K562 (cell line): ENCODE measurements around the gene DELE1. TPM values are rescaled to one million over a fixed set of nuclear protein-coding genes. Genes with fewer than 3 reads are reported as not detected.

Source experiments
- CXXC5 ChIP-seq: fragments of 250-450 bp; sonication (Bioruptor Pico); IDR thresholded peaks from 2 replicates; pipeline ENCODE4 v1.8.0; 2022; ENCODE audit warnings: inconsistent platforms, mild to moderate bottlenecking, moderate library complexity
- ETV5 ChIP-seq: sonication (generic); formaldehyde crosslinking; IDR thresholded peaks from 2 replicates; pipeline ENCODE4 v1.4.0; 2020; ENCODE audit warnings: low read depth, mild to moderate bottlenecking, missing genetic modification reagents
- HMG20A ChIP-seq: fragments of 450-650 bp; formaldehyde crosslinking; conservative IDR thresholded peaks from 2 replicates; pipeline ENCODE4 v1.4.0; 2020; ENCODE audit warnings: mild to moderate bottlenecking, mixed read lengths
- HNRNPL ChIP-seq: fragments of 200-400 bp; formaldehyde crosslinking; IDR thresholded peaks from 2 replicates; pipeline ENCODE4 v1.6.1; 2017; ENCODE audit warnings: low read depth, mild to moderate bottlenecking, low read length
- HOXB6 ChIP-seq: fragments of 250-450 bp; sonication (Bioruptor Pico); IDR thresholded peaks from 2 replicates; pipeline ENCODE4 v1.5.1; 2022; ENCODE audit warnings: mild to moderate bottlenecking, borderline replicate concordance
- MTA2 ChIP-seq: fragments of 450-650 bp; IDR thresholded peaks from 2 replicates; pipeline ENCODE4 v1.6.1; 2016; ENCODE audit warnings: low read depth
- MTF1 ChIP-seq: fragments of 250-450 bp; sonication (Bioruptor Pico); IDR thresholded peaks from 2 replicates; pipeline ENCODE4 v1.9.0; 2021; ENCODE audit warnings: moderate library complexity, mild to moderate bottlenecking, inconsistent platforms, borderline replicate concordance
- RBM25 ChIP-seq: fragments of 200-400 bp; formaldehyde crosslinking; IDR thresholded peaks from 2 replicates; pipeline ENCODE4 v1.6.1; 2018; ENCODE audit warnings: low read length, low read depth, moderate library complexity; ENCODE audit not compliant: severe bottlenecking
- RREB1 ChIP-seq: fragments of 250-450 bp; sonication (Bioruptor Pico); IDR thresholded peaks from 2 replicates; pipeline ENCODE4 v1.4.0; 2020
- TARDBP ChIP-seq: fragments of 450-650 bp; IDR thresholded peaks from 2 replicates; pipeline ENCODE4 v1.6.1; 2016
- TGIF2 ChIP-seq: sonication (generic); formaldehyde crosslinking; IDR thresholded peaks from 2 replicates; pipeline ENCODE4 v1.8.1; 2022; ENCODE audit warnings: mild to moderate bottlenecking, missing genetic modification reagents, moderate library complexity
- THRAP3 ChIP-seq: fragments of 450-650 bp; IDR thresholded peaks from 2 replicates; pipeline ENCODE4 v1.6.1; 2016; ENCODE audit warnings: mild to moderate bottlenecking, inconsistent platforms, borderline replicate concordance
- ZNF12 ChIP-seq: sonication (generic); formaldehyde crosslinking; IDR thresholded peaks from 2 replicates; pipeline ENCODE4 v1.4.0; 2020; ENCODE audit warnings: mild to moderate bottlenecking, missing genetic modification reagents
- ZNF174 ChIP-seq: fragments of 250-450 bp; sonication (Bioruptor Pico); IDR thresholded peaks from 2 replicates; pipeline ENCODE4 v1.4.0; 2020; ENCODE audit warnings: mild to moderate bottlenecking
- ZNF232 ChIP-seq: sonication (generic); formaldehyde crosslinking; IDR thresholded peaks from 2 replicates; pipeline ENCODE4 v1.8.0; 2022; ENCODE audit warnings: mild to moderate bottlenecking, missing genetic modification reagents
- ZNF699 ChIP-seq: fragments of 250-450 bp; sonication (Bioruptor Pico); IDR thresholded peaks from 2 replicates; pipeline ENCODE4 v1.8.0; 2021; ENCODE audit warnings: mild to moderate bottlenecking, moderate library complexity; ENCODE audit not compliant: insufficient replicate concordance
- polyA plus RNA-seq, 8 experiments: library from polyadenylated mRNA; depleted of rRNA in 4 of 8; stranded (reverse) in 5 of 8; unstranded in 3 of 8; fragments of >200 nt; fragmentation: Nextera tagmentation in 2 of 8; fragmentation: Illumina TruSeq in 1 of 8; extraction: Ambion mirVana in 2 of 8; extraction: Trizol in 1 of 8; gene quantifications; 2 replicates each; pipeline versions ENCODE4 v1.2.1 to v1.2.3, GENCODE V29; 2011 to 2014; ENCODE audit warnings: inconsistent platforms in 1 of 8, missing spikeins in 1 of 8
- total RNA-seq, 7 experiments: library from RNA; depleted of rRNA in 6 of 7; stranded (reverse); fragments of >200 nt in 6 of 7; fragmentation: Illumina TruSeq in 2 of 7; extraction: Trizol in 2 of 7; gene quantifications; 2 replicates each; pipeline versions ENCODE4 v1.2.1 to v1.2.3, GENCODE V29; 2011 to 2021; ENCODE audit warnings: low replicate concordance in 1 of 7
- TF ChIP-seq, protein P1 (sequence below): fragments of 250-450 bp; sonication (Bioruptor Pico); IDR thresholded peaks from 2 replicates; pipeline ENCODE4 v1.8.0; 2021; ENCODE audit warnings: mild to moderate bottlenecking, moderate library complexity
- TF ChIP-seq, protein P2 (sequence below): fragments of 450-650 bp; formaldehyde crosslinking; IDR thresholded peaks from 2 replicates; pipeline ENCODE4 v1.4.0; 2022; ENCODE audit warnings: mild to moderate bottlenecking, moderate library complexity

DELE1 gene
- total and polyA plus RNA-seq, 9 of the 15 experiments (the other 6 are each of a cell fraction or from before 2014, with no cell fraction given) = 16.6 to 74.4 (median 49.8) TPM

DNA sequence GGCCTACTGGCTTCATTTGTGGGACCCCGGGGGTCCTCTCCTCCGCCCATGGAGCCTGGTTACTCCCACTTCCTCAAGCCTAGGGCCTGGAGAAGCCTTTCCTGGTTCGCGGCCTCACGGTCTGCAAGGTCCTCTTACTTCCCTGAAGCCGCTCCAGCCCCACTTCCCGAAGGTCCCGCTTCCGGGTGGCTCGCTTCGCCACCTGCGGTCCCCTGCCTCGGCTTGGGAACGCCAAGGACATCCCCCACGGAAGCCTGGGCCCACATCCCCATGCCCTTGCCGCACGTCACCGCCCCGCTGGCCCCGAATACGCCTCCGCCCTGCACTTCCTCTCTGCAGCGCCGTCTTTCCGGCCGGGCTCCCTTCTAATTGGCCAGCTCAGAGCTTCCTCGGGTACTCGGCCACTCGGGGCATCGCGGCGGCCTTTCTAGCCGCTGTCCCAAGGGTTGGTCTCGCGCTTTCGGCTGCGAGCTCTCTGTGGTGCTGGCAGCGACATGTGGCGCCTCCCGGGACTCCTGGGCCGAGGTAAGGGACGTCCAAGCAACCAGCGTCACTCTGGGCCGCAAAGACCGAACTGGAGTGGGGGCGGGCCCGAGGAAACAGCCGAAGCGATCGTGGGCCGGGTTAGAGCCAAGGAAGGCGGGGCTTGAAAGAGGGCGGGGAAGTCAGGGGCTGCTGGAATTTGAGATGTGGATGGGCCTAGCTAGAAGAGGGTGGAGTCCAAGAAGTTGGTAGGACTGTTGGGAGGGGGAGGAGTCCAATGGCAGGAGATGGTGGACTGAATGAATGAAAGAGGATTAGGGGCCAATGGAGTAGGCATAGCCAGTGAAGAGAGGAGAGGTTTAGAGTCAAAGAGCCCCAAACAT lies at the start of gene DELE1 (continued):
- peak; percentile 73 for TF ChIP-seq CXXC5 (CRISPR knock-in tag)
- no peak for TF ChIP-seq HMG20A
- TF ChIP-seq MTA2 = peak; percentile 6; the same call in 1 of the 2 replicates
- peak; percentile 65; the same call in 1 of the 2 replicates for TF ChIP-seq ZNF12 (CRISPR knock-in tag)
- TF ChIP-seq TARDBP = 0 out of 2 replicates have a peak, but pooled peaks have one; percentile 31
- TF ChIP-seq ETV5 (CRISPR knock-in tag) = peak; percentile 87
- peak; percentile 72; the same call in 1 of the 2 replicates for TF ChIP-seq HNRNPL
- TF ChIP-seq, protein P1, sequence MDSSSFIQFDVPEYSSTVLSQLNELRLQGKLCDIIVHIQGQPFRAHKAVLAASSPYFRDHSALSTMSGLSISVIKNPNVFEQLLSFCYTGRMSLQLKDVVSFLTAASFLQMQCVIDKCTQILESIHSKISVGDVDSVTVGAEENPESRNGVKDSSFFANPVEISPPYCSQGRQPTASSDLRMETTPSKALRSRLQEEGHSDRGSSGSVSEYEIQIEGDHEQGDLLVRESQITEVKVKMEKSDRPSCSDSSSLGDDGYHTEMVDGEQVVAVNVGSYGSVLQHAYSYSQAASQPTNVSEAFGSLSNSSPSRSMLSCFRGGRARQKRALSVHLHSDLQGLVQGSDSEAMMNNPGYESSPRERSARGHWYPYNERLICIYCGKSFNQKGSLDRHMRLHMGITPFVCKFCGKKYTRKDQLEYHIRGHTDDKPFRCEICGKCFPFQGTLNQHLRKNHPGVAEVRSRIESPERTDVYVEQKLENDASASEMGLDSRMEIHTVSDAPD (CRISPR knock-in tag) = no peak
- no peak for TF ChIP-seq ZNF232
- TF ChIP-seq TGIF2 (CRISPR knock-in tag) = no peak
- no peak for TF ChIP-seq HOXB6 (CRISPR knock-in tag)
- no peak for TF ChIP-seq ZNF174 (CRISPR knock-in tag)
- TF ChIP-seq, protein P2, sequence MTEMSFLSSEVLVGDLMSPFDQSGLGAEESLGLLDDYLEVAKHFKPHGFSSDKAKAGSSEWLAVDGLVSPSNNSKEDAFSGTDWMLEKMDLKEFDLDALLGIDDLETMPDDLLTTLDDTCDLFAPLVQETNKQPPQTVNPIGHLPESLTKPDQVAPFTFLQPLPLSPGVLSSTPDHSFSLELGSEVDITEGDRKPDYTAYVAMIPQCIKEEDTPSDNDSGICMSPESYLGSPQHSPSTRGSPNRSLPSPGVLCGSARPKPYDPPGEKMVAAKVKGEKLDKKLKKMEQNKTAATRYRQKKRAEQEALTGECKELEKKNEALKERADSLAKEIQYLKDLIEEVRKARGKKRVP (CRISPR knock-in tag) = no peak
- TF ChIP-seq ZNF699 (CRISPR knock-in tag) = no peak
- no peak for TF ChIP-seq MTF1 (CRISPR knock-in tag)
- no peak for TF ChIP-seq THRAP3
- TF ChIP-seq RREB1 (CRISPR knock-in tag) = 0 out of 2 replicates have a peak, but pooled peaks have one; percentile 20
- TF ChIP-seq RBM25 = no peak
